Activated CD4-positive, alpha-beta T cell treated with anti-CD3 and anti-CD28 coated beads for 4 hours (primary cell): ENCODE results near the gene IMPA2.
"Not testable (repeated sequence)": the region's sequence is repeated elsewhere in the genome, so short reads cannot be mapped to it uniquely, and the experiment has no call there.

Experiments
- DNase-seq, 2 donors: peaks; one replicate each; pipeline ENCODE4 v3.0.0-alpha.2; 2020

The IMPA2 gene

GRCh38 chr18:11981192-11981542, at the start of gene IMPA2:
Gene IMPA2 (plus strand): TSS chr18:11981507. CDS start chr18:11981670, 163 bp downstream.
- no peak for DNase-seq

- DNase-seq = no peak
These were observed 48.9 kb upstream of the IMPA2 start for GRCh38 chr18:11932393-11932792.

GRCh38 chr18:11937874-11938478, 43.3 kb upstream of the IMPA2 start:
- DNase-seq = peak; percentile 67 to 79

GRCh38 chr18:11940956-11941355, 40.4 kb upstream of the IMPA2 start:
- no peak for DNase-seq

- no peak for DNase-seq
These were observed 37.8 kb upstream of the IMPA2 start for GRCh38 chr18:11943551-11943950.

- no peak for DNase-seq
These were observed 37.1 kb upstream of the IMPA2 start for GRCh38 chr18:11944252-11944651.

- DNase-seq = no peak
These were observed 36.5 kb upstream of the IMPA2 start for GRCh38 chr18:11944786-11945185.

- DNase-seq = not testable (repeated sequence)
These were observed 35.3 kb upstream of the IMPA2 start for GRCh38 chr18:11945834-11946659.

- DNase-seq = no peak
These were observed 34.6 kb upstream of the IMPA2 start for GRCh38 chr18:11946756-11947155.

- DNase-seq = peak; percentile 52 to 61
These were observed 33.8 kb upstream of the IMPA2 start for GRCh38 chr18:11947214-11948191.

GRCh38 chr18:11948852-11949523, 32.3 kb upstream of the IMPA2 start:
- no peak for DNase-seq

GRCh38 chr18:11950824-11951223, 30.5 kb upstream of the IMPA2 start:
- DNase-seq = no peak

- DNase-seq = no peak
These were observed 29.9 kb upstream of the IMPA2 start for GRCh38 chr18:11951390-11951851.

- DNase-seq = no peak
These were observed 28.2 kb upstream of the IMPA2 start for GRCh38 chr18:11953113-11953512.

GRCh38 chr18:11955239-11956029, 25.9 kb upstream of the IMPA2 start:
- DNase-seq = no peak

- no peak for DNase-seq
These were observed 24.7 kb upstream of the IMPA2 start for GRCh38 chr18:11956371-11957308.

- no peak for DNase-seq
These were observed 23.7 kb upstream of the IMPA2 start for GRCh38 chr18:11957636-11958035.

- DNase-seq = not testable (repeated sequence)
These were observed 21.7 kb upstream of the IMPA2 start for GRCh38 chr18:11959651-11960050.

- no peak for DNase-seq
These were observed 20.4 kb upstream of the IMPA2 start for GRCh38 chr18:11960743-11961380.

- no peak for DNase-seq
These were observed 18.7 kb upstream of the IMPA2 start for GRCh38 chr18:11962597-11962996.
